Epithelial cell of esophagus (primary cell): ENCODE measurements around the gene CRYBG1.

ENCODE experiments used
- DNase-seq: peaks from one replicate; pipeline ENCODE4 v3.0.0; 2010; ENCODE audit warnings: low read depth
- H3K4me3 ChIP-seq: 2 replicates; pipeline ENCODE4 v1.5.1; 2011; ENCODE audit warnings: mild to moderate bottlenecking, low read length, control low read depth
- CTCF ChIP-seq: IDR thresholded peaks from 2 replicates; pipeline ENCODE4 v1.5.1; 2011; ENCODE audit warnings: low read depth, mild to moderate bottlenecking, low read length, control low read depth, inconsistent platforms; ENCODE audit not compliant: insufficient read depth; ENCODE audit errors: missing control alignments

Gene CRYBG1

GRCh38 chr6:106534564-106534982, 174.1 kb downstream of the CRYBG1 start:
- TF ChIP-seq CTCF, result no peak
- peak; percentile 44 for DNase-seq
- no peak overlapping the region for H3K4me3 ChIP-seq

GRCh38 chr6:106535012-106535411, 174.5 kb downstream of the CRYBG1 start:
- no peak overlapping the region for H3K4me3 ChIP-seq
- no peak for DNase-seq
- no peak for TF ChIP-seq CTCF

- TF ChIP-seq CTCF, result no peak
- H3K4me3 ChIP-seq, result no peak overlapping the region
- no peak for DNase-seq
Observed at GRCh38 chr6:106536357-106536756, 175.8 kb downstream of the CRYBG1 start.

- no peak for TF ChIP-seq CTCF
- no peak for DNase-seq
- H3K4me3 ChIP-seq, result no peak overlapping the region
Observed at GRCh38 chr6:106536851-106537250, 176.3 kb downstream of the CRYBG1 start.

GRCh38 chr6:106537662-106538061, 177.1 kb downstream of the CRYBG1 start:
- no peak for DNase-seq
- no peak for TF ChIP-seq CTCF
- no peak overlapping the region for H3K4me3 ChIP-seq

- no peak for DNase-seq
- no peak for TF ChIP-seq CTCF
- no peak overlapping the region for H3K4me3 ChIP-seq
Observed at GRCh38 chr6:106538145-106538544, 177.6 kb downstream of the CRYBG1 start.

- no peak overlapping the region for H3K4me3 ChIP-seq
- no peak for TF ChIP-seq CTCF
- DNase-seq, result no peak
Observed at GRCh38 chr6:106539936-106540335, 179.4 kb downstream of the CRYBG1 start.
